ENCODE results near the gene GTF2B.
"Not testable (repeated sequence)": the region's sequence is repeated elsewhere in the genome, so short reads cannot be mapped to it uniquely, and the experiment has no call there.

The GTF2B gene

GRCh38 chr1:88883156-88883555, 8.2 kb downstream of the GTF2B start:
- DNase-seq: no peak

- not testable (repeated sequence) for DNase-seq
Measured at GRCh38 chr1:88880717-88881116, 10.7 kb downstream of the GTF2B start.

- DNase-seq: no peak
Measured at GRCh38 chr1:88878731-88879130, 12.6 kb downstream of the GTF2B start.

- no peak for DNase-seq
Measured at GRCh38 chr1:88877911-88878310, 13.5 kb downstream of the GTF2B start.

- DNase-seq: no peak
Measured at GRCh38 chr1:88877382-88877825, 14.0 kb downstream of the GTF2B start.

GRCh38 chr1:88876573-88877365, 14.6 kb downstream of the GTF2B start:
- DNase-seq: no peak

GRCh38 chr1:88875595-88875994, 15.8 kb downstream of the GTF2B start:
- no peak for DNase-seq

GRCh38 chr1:88873737-88874349, 17.5 kb downstream of the GTF2B start:
- no peak for DNase-seq

GRCh38 chr1:88869644-88870043, 21.7 kb downstream of the GTF2B start:
- not testable (repeated sequence) for DNase-seq

GRCh38 chr1:88867743-88868521, 23.4 kb downstream of the GTF2B start:
- no peak for DNase-seq

- no peak for DNase-seq
Measured at GRCh38 chr1:88851303-88852063, 39.9 kb downstream of the GTF2B start.

GRCh38 chr1:88847643-88848042, 43.7 kb downstream of the GTF2B start:
- no peak for DNase-seq

- no peak for DNase-seq
Measured at GRCh38 chr1:88825721-88826120, 65.6 kb downstream of the GTF2B start.

- not testable (repeated sequence) for DNase-seq
Measured at GRCh38 chr1:88819642-88820041, 71.7 kb downstream of the GTF2B start.

GRCh38 chr1:88813471-88813870, 77.9 kb downstream of the GTF2B start:
- DNase-seq: no peak

GRCh38 chr1:88812366-88812765, 79.0 kb downstream of the GTF2B start:
- no peak for DNase-seq

GRCh38 chr1:88803444-88803843, 87.9 kb downstream of the GTF2B start:
- DNase-seq: no peak

GRCh38 chr1:88802950-88803349, 88.4 kb downstream of the GTF2B start:
- no peak for DNase-seq
